Measurements from ENCODE around the gene SEPHS2.
"Not testable (repeated sequence)": the region's sequence is repeated elsewhere in the genome, so short reads cannot be mapped to it uniquely, and the experiment has no call there.

SEPHS2 gene

DNA sequence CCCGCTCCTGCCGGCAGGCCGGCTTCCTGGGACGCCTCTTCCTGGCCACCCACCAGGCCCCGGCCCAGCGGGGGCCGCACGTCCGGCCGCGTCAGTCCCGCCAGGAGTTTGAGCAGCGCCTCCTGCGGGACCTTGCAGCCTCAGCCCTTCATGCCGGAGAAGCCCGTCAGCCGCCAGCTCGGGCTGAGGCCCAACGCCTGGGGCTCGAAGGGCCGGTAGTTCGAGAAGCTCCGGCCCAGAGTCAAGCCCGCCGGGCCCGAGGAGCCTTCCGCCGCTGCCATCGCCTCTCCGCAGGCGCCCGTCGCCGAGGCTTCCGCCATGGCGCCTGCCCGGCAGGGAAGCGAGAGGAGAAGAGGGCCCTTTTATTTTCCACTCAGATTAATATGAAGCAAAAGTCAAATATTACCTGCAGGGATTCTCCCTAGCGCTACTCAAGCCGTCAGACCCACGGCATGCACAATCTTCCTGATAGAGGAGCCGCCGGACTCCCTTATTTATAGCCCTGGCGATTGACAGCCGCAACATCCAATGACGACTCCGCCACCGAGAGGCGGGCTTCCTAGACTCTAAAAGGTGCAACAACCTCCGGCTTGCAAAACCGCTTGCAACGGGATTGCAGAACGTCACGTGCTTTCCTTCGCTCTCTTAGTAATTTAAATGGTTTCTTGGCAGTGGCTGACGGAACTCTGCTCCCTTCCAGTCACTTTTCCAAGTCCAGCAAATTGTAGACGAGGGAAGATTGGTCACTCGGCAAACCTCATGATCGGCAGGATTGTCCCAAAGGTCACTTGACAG, at the start of gene SEPHS2:
Gene SEPHS2, minus strand, starts transcription at position 467 of the 795 bp plus-strand sequence. Its CDS starts 147 bp downstream, at position 320.
- peak; percentile 88 to 94 for DNase-seq (ENCODE audit: low read depth in 2 of 2)

DNA sequence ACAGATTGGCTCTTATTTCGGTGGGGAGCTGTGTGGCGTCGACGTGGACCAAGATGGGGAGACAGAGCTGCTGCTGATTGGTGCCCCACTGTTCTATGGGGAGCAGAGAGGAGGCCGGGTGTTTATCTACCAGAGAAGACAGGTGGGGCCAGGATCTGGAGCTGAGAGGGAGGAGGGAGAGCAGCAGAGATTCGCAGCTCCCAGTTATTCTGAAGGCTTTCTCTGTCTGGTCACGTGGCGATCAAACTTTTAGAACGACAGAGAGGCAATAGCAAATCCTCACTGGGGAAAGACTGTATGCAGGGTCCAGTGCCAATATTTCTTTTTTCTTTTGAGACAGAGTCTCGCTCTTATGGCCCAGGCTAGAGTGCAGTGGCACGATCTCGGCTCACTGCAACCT, 49.0 kb upstream of the SEPHS2 start:
- DNase-seq (ENCODE audit: low read depth in 2 of 2), result no peak

DNA sequence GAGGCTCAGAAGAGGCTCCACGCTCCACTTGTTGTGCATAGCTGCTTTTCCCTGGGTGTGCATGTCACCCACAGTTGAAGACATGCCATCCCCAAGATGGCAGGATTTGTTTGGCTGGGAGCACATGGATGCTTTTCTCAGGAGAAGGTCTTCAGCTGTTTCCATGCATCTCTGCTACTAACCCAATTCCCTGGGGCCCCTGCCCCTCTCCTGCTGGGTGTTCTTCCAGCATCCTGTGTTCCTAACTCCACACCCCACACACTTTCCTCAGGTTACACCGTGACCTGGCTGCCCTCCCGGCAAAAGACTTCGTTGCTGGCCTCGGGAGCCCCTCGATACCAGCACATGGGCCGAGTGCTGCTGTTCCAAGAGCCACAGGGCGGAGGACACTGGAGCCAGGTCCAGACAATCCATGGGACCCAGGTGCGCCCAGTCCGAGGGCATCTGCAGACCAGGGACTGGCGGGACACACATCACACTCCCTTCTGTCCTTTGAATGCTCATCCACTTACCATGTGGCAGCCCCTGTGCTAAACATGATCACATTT, 48.3 kb upstream of the SEPHS2 start:
- no peak for DNase-seq (ENCODE audit: low read depth in 2 of 2)

DNA sequence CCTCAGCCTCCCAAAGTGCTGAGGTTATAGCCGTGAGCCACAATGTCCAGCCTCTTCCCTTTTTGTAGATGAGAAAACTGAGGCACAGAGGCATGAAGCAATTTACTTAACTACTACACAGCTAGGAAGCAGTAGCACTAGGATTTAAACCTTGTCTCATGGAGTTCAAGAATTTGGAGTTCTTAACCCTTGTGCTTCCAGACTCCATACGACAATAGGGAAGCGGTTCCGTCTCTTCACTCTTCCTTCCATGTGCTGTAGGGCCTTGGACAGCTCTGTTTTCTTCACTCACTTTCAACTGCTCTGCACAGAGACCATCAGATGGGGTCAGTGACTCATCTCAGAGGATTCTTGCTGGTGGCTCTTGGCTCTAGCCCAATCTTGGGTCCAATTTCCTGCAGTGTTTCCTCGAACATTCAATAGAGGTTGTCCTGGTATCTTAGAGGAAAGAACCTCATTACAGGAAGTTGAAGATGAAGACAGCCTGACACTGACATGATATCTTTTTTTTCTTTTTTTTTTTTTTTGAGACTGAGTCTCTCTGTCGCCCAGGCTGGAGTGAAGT, 46.2 kb upstream of the SEPHS2 start:
- no peak for DNase-seq (ENCODE audit: low read depth in 2 of 2)

DNA sequence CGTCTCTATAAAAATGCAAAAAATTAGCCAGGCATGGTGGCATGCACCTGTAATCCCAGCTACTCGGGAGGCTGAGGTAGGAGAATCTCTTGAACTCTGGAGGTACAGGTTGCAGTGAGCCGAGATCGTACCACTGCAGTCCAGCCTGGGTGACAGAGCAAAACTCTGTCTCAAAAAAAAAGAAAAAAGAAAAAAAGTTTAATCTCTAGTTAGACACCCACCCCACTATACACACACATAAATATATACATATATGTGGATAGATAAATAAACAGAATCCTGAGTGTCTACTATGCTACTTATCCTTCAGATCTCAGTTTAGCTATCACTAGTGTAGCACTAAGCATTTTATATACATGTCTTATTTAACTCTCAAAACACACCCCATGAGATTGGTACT, 45.6 kb upstream of the SEPHS2 start:
- DNase-seq (ENCODE audit: low read depth in 2 of 2), result no peak

DNA sequence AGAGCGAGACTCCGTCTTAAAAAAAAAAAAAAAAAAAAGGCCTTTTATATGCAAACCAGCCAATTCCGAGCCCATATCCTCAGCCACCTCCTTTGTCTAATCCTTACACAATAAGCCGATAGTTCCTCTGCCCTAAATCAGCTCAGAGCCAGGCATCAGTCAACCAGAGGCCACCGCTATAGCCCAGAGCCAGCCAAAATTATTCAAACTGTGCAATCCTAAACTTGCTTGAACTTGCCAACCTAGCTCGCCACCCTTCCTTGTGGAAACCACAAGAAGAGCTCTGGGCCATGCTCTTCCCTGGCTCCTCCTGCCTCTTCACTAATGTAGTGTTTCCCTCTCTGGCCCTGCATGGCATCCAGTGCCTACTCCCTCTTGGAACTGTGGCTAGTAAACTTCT, 44.5 kb upstream of the SEPHS2 start:
- DNase-seq (ENCODE audit: low read depth in 2 of 2), result no peak

- no peak for DNase-seq (ENCODE audit: low read depth in 2 of 2)
Observed at GRCh38 chr16:30488764-30489605, 43.3 kb upstream of the SEPHS2 start.

GRCh38 chr16:30485818-30486436, 40.3 kb upstream of the SEPHS2 start:
- DNase-seq (ENCODE audit: low read depth in 2 of 2), result no peak

GRCh38 chr16:30484887-30485286, 39.2 kb upstream of the SEPHS2 start:
- no peak for DNase-seq (ENCODE audit: low read depth in 2 of 2)

- no peak for DNase-seq (ENCODE audit: low read depth in 2 of 2)
Observed at GRCh38 chr16:30482366-30482765, 36.7 kb upstream of the SEPHS2 start.

DNA sequence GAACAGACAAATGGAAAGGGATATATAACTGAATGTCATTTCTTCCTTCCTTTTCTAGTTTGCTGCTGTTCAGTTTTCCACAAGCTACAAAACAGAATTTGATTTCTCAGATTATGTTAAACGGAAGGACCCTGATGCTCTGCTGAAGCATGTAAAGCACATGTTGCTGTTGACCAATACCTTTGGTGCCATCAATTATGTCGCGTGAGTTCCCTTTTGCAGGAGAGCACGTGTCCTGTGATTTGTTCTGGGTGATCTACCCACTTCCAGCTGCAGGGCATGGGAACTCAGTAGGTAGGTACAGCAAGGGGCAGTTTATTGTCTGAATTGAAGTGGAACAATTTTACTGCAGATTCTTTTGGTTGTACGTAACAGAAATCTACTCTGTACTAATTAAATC, 35.7 kb upstream of the SEPHS2 start:
- no peak for DNase-seq (ENCODE audit: low read depth in 2 of 2)

GRCh38 chr16:30478766-30479478, 33.2 kb upstream of the SEPHS2 start:
- DNase-seq (ENCODE audit: low read depth in 2 of 2), result no peak

DNA sequence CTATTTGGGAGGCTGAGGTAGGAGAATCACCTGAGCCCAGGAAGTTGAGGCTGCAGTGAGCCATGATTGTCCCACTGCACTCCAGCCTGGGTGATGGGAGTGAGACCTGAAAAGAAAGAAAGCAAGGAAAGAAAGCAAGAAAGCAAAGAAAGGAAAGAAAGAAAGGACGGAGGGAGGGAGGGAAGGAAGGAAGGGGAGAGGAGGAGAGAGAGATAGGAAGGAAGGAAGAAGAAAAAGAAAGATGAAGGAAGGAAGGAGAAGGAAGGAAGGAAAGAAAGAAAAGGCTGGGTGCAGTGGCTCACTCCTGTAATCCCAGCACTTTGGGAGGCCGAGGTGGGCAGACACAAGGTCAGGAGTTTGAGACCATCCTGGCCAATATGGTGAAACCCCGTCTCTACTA, 32.1 kb upstream of the SEPHS2 start:
- not testable (repeated sequence) for DNase-seq (ENCODE audit: low read depth in 2 of 2)

DNA sequence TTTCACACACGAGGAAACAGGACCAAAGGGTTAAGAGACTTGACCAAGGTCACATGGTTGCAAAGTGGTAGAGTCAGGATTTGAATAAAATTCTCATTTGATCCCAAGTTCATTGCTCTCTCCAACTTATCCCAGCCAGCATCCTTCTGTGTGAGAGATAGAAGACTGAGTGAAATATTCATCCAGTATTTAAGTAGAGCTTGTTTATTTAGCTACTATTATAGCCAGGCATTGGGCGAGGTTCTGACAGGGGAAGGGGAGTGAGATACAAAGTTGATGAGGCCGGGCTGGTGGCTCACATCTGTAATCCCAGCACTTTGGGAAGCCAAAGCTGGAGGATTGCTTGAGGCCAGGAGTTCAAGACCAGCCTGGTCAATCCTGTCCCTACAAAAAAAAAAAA, 31.3 kb upstream of the SEPHS2 start:
- no peak for DNase-seq (ENCODE audit: low read depth in 2 of 2)

GRCh38 chr16:30474684-30475083, 29.0 kb upstream of the SEPHS2 start:
- no peak for DNase-seq (ENCODE audit: low read depth in 2 of 2)

DNA sequence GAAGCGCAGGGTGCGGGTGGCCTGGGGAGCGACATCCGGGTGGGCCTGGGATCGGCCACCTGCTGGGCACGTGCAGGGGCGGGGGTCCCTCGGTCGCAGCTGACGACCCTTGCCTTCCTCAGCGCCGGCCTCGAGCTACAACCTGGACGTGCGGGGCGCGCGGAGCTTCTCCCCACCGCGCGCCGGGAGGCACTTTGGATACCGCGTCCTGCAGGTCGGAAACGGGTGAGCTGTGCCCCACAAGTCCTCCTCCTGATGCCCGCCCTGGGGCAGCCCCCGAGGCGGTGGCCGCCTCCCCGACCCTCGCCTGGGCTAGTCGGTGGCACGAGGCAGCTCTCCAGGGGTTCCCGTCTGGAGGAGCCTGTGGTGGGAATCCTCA, 28.4 kb upstream of the SEPHS2 start:
- DNase-seq (ENCODE audit: low read depth in 2 of 2), result no peak

DNA sequence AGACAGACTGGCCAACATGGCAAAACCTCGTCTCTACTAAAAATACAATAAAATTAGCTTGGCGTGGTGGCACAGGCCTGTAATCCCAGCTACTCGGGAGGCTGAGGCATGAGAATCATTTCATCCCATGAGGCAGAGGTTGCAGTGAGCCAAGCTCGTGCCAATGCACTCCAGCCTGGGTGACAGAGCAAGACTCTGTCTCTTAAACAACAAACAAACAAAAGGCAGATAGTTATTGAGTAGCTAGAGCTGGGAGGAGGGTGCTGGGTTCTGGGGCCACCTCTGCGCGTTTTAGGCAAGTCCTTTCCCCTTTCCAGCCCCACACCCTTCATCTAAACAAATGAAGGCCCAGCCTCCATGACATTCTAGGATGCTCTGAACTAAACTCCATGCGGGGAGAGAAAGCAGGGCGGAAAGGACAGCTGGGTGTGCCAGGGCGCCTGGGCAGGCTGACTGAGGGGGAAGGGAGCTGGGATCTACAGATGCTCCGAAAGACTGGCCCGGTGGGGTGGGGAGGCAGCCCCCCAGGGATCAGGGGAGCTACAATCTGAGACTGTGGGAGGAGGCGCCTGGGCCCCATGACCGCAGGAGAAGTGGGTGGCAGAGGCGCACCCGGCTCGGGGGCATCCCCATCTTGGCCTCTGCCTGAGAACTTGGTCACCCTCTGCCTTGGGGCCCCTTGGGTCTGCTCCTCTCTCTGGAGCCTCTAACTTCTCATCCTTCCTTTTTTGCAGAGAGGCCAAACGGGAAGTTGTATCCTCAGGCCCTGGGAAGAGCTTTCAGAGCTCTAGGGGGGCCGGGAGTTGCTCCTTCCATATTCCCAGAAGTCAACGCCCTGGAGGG, 27.8 kb upstream of the SEPHS2 start:
- DNase-seq (ENCODE audit: low read depth in 2 of 2), result peak; percentile 66 to 78

DNA sequence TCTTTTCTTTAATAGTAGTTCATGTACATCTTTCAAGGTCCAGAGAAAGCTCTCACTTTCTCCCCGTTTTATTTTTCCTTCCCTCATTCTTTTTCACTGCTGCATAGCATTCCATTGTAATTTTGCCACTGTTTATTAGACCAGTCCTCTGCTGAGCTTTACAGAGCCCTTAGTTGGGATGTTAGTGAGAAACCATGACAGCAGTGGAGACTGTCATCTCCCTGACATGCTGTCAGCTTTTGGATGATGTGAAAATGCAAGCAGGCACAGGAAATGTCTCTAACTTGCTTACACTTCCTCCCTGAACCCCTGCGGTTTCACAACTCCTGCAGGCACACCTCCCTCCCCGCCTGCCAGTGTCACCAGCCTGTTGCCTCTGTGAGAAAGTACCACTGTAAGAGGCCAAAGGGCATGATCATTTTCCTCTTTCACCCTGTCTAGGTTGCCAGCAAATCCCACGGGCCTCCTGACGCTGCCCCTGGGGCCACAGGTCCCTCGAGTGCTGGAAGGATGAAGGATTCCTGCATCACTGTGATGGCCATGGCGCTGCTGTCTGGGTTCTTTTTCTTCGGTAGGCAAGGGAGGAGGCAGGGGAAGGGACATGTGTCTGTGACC, 26.8 kb upstream of the SEPHS2 start, which contains the start of gene ITGAL:
Gene ITGAL, plus strand, starts transcription at position 415 of the 615 bp plus-strand sequence. Its CDS starts 96 bp downstream, at position 511.
- peak; percentile 83 for DNase-seq (ENCODE audit: low read depth in 2 of 2)

- DNase-seq (ENCODE audit: low read depth in 2 of 2), result no peak
Observed at GRCh38 chr16:30470632-30470995, 24.9 kb upstream of the SEPHS2 start.

GRCh38 chr16:30470170-30470512, 24.5 kb upstream of the SEPHS2 start:
- no peak for DNase-seq (ENCODE audit: low read depth in 2 of 2)
